ENCODE measurements around the gene CD80.
"Not testable (repeated sequence)": the region's sequence is repeated elsewhere in the genome, so short reads cannot be mapped to it uniquely, and the experiment has no call there.

Gene CD80

GRCh38 chr3:119559441-119559963, at the start of gene CD80:
TSS of gene CD80 (minus strand) at chr3:119559614. CDS start at chr3:119557728, 1,886 bp downstream.
- peak within 1 kb of the TSS; percentile 5 for H3K27ac Mint-ChIP-seq (ENCODE audit: low read depth)
- H3K27me3 Mint-ChIP-seq: no peaks in the 10 kb centered on the region
- DNase-seq (ENCODE audit: low spot score in 2 of 2): peak in 1 of 2 donors; percentile 46
- peak within 1 kb of the TSS; percentile 27 for H3K4me3 Mint-ChIP-seq
- H3K4me1 Mint-ChIP-seq: peaks cover 6% of the 10 kb centered on the region
- H3K9me3 Mint-ChIP-seq: no peaks in the 10 kb centered on the region
- H3K36me3 Mint-ChIP-seq (ENCODE audit: insufficient read depth): peaks cover 7% of the 10 kb centered on the region
- peak; percentile 70 for ATAC-seq (replicated peaks; ENCODE audit: extremely low read depth, poor library complexity, severe bottlenecking)

DNA sequence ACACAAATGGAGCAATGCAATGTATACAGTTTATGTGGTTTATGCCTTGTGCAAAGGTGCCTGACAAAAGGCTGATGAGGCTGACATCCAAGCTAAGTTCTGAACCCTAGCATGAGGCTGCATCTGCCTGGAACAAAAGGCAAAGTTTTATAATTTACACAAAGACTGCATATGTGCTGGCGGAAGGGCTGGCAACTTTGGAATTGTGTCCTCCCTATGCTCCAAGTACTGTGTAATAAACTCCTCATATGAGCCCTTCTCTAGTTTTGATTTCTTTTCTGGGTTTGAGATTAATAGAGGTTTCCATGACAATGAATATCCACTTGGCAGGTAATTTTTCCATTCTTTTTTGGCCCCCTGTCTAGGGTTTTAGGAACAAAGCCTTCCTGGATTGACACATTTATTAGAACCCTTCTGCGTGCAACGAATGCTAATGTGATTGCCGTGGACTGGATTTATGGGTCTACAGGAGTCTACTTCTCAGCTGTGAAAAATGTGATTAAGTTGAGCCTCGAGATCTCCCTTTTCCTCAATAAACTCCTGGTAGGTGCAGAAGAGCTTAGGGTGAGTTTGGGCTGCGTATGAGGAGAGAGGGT, 49.1 kb upstream of the CD80 start:
- Mint-ChIP-seq H3K27ac (ENCODE audit: low read depth) (no peak overlapping the region), H3K4me3 (no peak overlapping the region), H3K36me3 (ENCODE audit: insufficient read depth) (peaks cover 1% of the 10 kb centered on the region), H3K9me3 (no peaks in the 10 kb centered on the region), H3K27me3 (peaks cover 31% of the 10 kb centered on the region), H3K4me1 (no peaks in the 10 kb centered on the region)
- no peak for ATAC-seq (replicated peaks; ENCODE audit: extremely low read depth, poor library complexity, severe bottlenecking)
- no peak for DNase-seq (ENCODE audit: low spot score in 2 of 2)

DNA sequence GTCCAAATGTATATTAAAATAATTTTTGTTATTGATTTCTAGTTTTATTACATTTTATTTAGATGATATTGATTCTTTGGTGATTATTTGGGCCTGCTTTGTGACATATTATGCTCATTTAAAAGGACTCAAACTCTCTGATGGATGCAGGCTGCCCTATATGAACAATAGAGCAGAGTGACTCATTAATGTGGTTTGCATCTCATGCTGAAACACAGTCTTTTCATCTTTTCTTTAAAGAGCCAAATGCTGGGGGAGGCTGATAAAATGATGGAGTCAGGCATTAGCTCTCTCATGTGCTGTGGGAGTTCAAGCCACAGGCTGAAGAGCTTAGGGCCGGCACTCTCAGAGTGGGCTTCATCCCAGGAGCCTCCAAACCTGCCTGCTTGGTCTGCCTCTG, 45.5 kb upstream of the CD80 start:
- H3K27me3 Mint-ChIP-seq: peaks cover 17% of the 10 kb centered on the region
- H3K9me3 Mint-ChIP-seq: no peaks in the 10 kb centered on the region
- peaks cover 1% of the 10 kb centered on the region for H3K36me3 Mint-ChIP-seq (ENCODE audit: insufficient read depth)
- no peak for DNase-seq (ENCODE audit: low spot score in 2 of 2)
- no peaks in the 10 kb centered on the region for H3K4me1 Mint-ChIP-seq
- no peak overlapping the region for H3K27ac Mint-ChIP-seq (ENCODE audit: low read depth)
- ATAC-seq (replicated peaks; ENCODE audit: extremely low read depth, poor library complexity, severe bottlenecking): no peak
- H3K4me3 Mint-ChIP-seq: no peak overlapping the region

GRCh38 chr3:119602676-119603075, 43.3 kb upstream of the CD80 start:
- Mint-ChIP-seq H3K27me3 (no peaks in the 10 kb centered on the region), H3K9me3 (no peaks in the 10 kb centered on the region), H3K4me3 (no peak overlapping the region), H3K4me1 (no peaks in the 10 kb centered on the region), H3K27ac (ENCODE audit: low read depth) (no peak overlapping the region), H3K36me3 (ENCODE audit: insufficient read depth) (peaks cover 1% of the 10 kb centered on the region)
- no peak for DNase-seq (ENCODE audit: low spot score in 2 of 2)
- no peak for ATAC-seq (replicated peaks; ENCODE audit: extremely low read depth, poor library complexity, severe bottlenecking)

GRCh38 chr3:119601154-119601553, 41.7 kb upstream of the CD80 start:
- Mint-ChIP-seq H3K4me3 (no peak overlapping the region), H3K36me3 (ENCODE audit: insufficient read depth) (peaks cover 1% of the 10 kb centered on the region), H3K4me1 (no peaks in the 10 kb centered on the region), H3K27me3 (no peaks in the 10 kb centered on the region), H3K27ac (ENCODE audit: low read depth) (no peak overlapping the region), H3K9me3 (no peaks in the 10 kb centered on the region)
- DNase-seq (ENCODE audit: low spot score in 2 of 2) (no peak), ATAC-seq (replicated peaks; ENCODE audit: extremely low read depth, poor library complexity, severe bottlenecking) (no peak)

GRCh38 chr3:119600732-119601131, 41.3 kb upstream of the CD80 start:
- Mint-ChIP-seq H3K27ac (ENCODE audit: low read depth) (no peak overlapping the region), H3K27me3 (no peaks in the 10 kb centered on the region), H3K36me3 (ENCODE audit: insufficient read depth) (peaks cover 1% of the 10 kb centered on the region), H3K9me3 (no peaks in the 10 kb centered on the region), H3K4me3 (no peak overlapping the region), H3K4me1 (no peaks in the 10 kb centered on the region)
- no peak for DNase-seq (ENCODE audit: low spot score in 2 of 2)
- peak; percentile 62 for ATAC-seq (replicated peaks; ENCODE audit: extremely low read depth, poor library complexity, severe bottlenecking)

DNA sequence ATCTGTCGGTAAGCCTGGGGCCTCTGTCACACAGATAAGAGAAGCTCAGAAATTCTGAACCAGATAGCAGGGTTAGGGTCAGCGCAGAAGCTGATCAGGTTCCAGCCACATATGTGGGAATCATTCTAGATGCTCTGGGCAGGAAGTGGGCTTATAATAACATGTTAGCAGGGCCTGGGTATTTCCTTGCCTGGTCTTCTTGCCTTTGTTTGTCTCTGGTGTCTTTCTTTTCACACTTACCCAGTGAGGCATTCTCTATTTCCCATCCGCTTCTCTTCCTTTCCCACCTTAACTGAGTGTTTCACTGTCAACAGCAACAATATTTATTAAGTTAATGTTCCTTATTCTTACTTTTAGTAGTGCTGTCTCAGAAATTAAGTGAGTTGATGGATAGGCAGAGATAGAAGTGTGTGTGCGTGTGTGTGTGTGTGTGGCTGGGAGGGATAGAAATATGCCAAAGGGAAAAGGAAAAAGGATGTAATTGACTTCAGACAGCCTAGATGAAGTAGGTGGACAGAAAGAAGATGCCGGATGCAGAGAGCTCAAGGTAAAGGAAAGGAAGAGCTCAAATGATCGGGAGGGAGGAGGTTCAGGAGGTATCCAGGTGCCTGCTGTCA, 40.3 kb upstream of the CD80 start:
- Mint-ChIP-seq H3K27me3 (no peaks in the 10 kb centered on the region), H3K4me1 (no peaks in the 10 kb centered on the region), H3K36me3 (ENCODE audit: insufficient read depth) (peaks cover 1% of the 10 kb centered on the region), H3K27ac (ENCODE audit: low read depth) (no peak overlapping the region), H3K9me3 (no peaks in the 10 kb centered on the region), H3K4me3 (no peak overlapping the region)
- no peak for DNase-seq (ENCODE audit: low spot score in 2 of 2)
- no peak for ATAC-seq (replicated peaks; ENCODE audit: extremely low read depth, poor library complexity, severe bottlenecking)

- H3K27me3 Mint-ChIP-seq: peaks cover 10% of the 10 kb centered on the region
- ATAC-seq (replicated peaks; ENCODE audit: extremely low read depth, poor library complexity, severe bottlenecking): no peak
- H3K36me3 Mint-ChIP-seq (ENCODE audit: insufficient read depth): no peaks in the 10 kb centered on the region
- H3K4me3 Mint-ChIP-seq: no peak overlapping the region
- H3K4me1 Mint-ChIP-seq: no peaks in the 10 kb centered on the region
- no peaks in the 10 kb centered on the region for H3K9me3 Mint-ChIP-seq
- no peak for DNase-seq (ENCODE audit: low spot score in 2 of 2)
- no peak overlapping the region for H3K27ac Mint-ChIP-seq (ENCODE audit: low read depth)
These were observed 39.1 kb upstream of the CD80 start for GRCh38 chr3:119598410-119599098.

GRCh38 chr3:119597548-119598288, 38.3 kb upstream of the CD80 start, which contains the start of gene PLA1A:
TSS of gene PLA1A (plus strand) at chr3:119597885. CDS start at chr3:119597914, 29 bp downstream.
- Mint-ChIP-seq H3K27ac (ENCODE audit: low read depth) (no peak within 1 kb of the TSS), H3K4me1 (no peaks in the 10 kb centered on the region), H3K36me3 (ENCODE audit: insufficient read depth) (peaks cover 3% of the 10 kb centered on the region)

GRCh38 chr3:119596398-119596797, 37.0 kb upstream of the CD80 start:
- DNase-seq (ENCODE audit: low spot score in 2 of 2): no peak
- H3K36me3 Mint-ChIP-seq (ENCODE audit: insufficient read depth): peaks cover 3% of the 10 kb centered on the region
- ATAC-seq (replicated peaks; ENCODE audit: extremely low read depth, poor library complexity, severe bottlenecking): no peak
- H3K27ac Mint-ChIP-seq (ENCODE audit: low read depth): no peak overlapping the region
- no peaks in the 10 kb centered on the region for H3K4me1 Mint-ChIP-seq
- H3K9me3 Mint-ChIP-seq: no peaks in the 10 kb centered on the region
- no peak overlapping the region for H3K4me3 Mint-ChIP-seq
- peaks cover 16% of the 10 kb centered on the region for H3K27me3 Mint-ChIP-seq

More at GRCh38 chr3:119597548-119598288, 38.3 kb upstream of the CD80 start, which contains the start of gene PLA1A:
- no peak within 1 kb of the TSS for H3K4me3 Mint-ChIP-seq
- peaks cover 16% of the 10 kb centered on the region for H3K27me3 Mint-ChIP-seq
- no peak for DNase-seq (ENCODE audit: low spot score in 2 of 2)
- ATAC-seq (replicated peaks; ENCODE audit: extremely low read depth, poor library complexity, severe bottlenecking): no peak
- no peaks in the 10 kb centered on the region for H3K9me3 Mint-ChIP-seq

- H3K36me3 Mint-ChIP-seq (ENCODE audit: insufficient read depth): peaks cover 3% of the 10 kb centered on the region
- peaks cover 16% of the 10 kb centered on the region for H3K27me3 Mint-ChIP-seq
- ATAC-seq (replicated peaks; ENCODE audit: extremely low read depth, poor library complexity, severe bottlenecking) (no peak), DNase-seq (ENCODE audit: low spot score in 2 of 2) (no peak)
- H3K27ac Mint-ChIP-seq (ENCODE audit: low read depth): no peak overlapping the region
- H3K4me3 Mint-ChIP-seq: no peak overlapping the region
- no peaks in the 10 kb centered on the region for H3K9me3 Mint-ChIP-seq
- H3K4me1 Mint-ChIP-seq: no peaks in the 10 kb centered on the region
These were observed 36.4 kb upstream of the CD80 start for GRCh38 chr3:119595639-119596334.

DNA sequence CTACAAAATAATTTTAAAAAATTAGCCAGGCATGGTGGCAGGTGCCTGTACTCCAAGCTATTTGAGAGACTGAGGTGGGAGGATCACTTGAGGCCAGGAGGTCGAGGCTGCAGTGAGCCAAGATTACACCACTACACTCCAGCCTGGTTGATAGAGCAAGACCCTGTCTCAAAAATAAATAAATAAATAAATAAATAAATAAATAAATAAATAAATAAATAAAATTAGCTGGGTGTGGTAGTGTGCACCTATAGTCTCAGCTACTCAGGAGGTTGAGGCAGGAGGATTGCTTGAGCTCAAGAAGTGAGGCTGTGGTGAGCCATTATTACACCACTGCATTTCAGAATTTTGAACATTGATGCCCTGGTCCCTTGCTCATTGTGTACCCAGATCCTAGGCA, 35.5 kb upstream of the CD80 start:
- H3K36me3 Mint-ChIP-seq (ENCODE audit: insufficient read depth); ATAC-seq (replicated peaks; ENCODE audit: extremely low read depth, poor library complexity, severe bottlenecking); DNase-seq (ENCODE audit: low spot score in 2 of 2); H3K9me3 Mint-ChIP-seq; H3K27ac Mint-ChIP-seq (ENCODE audit: low read depth); H3K4me3 Mint-ChIP-seq; H3K4me1 Mint-ChIP-seq: not testable (repeated sequence)
- peaks cover 16% of the 10 kb centered on the region for H3K27me3 Mint-ChIP-seq

All from central memory CD8-positive, alpha-beta T cell (primary cell).